ENCODE results near the gene BRAF.
"Not testable (repeated sequence)": the region's sequence is repeated elsewhere in the genome, so short reads cannot be mapped to it uniquely, and the experiment has no call there.

Gene BRAF

GRCh38 chr7:140924821-140925421 lies at the start of gene BRAF:
BRAF (minus strand) TSS chr7:140924929; CDS start chr7:140924703, 226 bp downstream.
- 0 out of 22 replicates have a peak, but pooled peaks cover 0 to under 1% (median 0%) of the 10 kb centered on the region in 11 experiments for H3K36me3 ChIP-seq
- H3K4me1 ChIP-seq = peaks cover 16 to 27% (median 24%) of the 10 kb centered on the region in 10 experiments
- TF ChIP-seq Cebpa-rat (IDR thresholded peaks at IDR 0.05) = no peak
- H3K9ac ChIP-seq = peak within 1 kb of the TSS; percentile 95 to 100 (median 99)
- H3K4me2 ChIP-seq = peak within 1 kb of the TSS; percentile 79 to 100 (median 93)
- no peaks in the 10 kb centered on the region for H3K9me3 ChIP-seq (replicated peaks in 1 of 11)
- peak within 1 kb of the TSS; percentile 96 to 100 (median 98) for H3K27ac ChIP-seq
- no peaks in the 10 kb centered on the region for H3K27me3 ChIP-seq
- peaks cover 13 to 37% (median 32%) of the 10 kb centered on the region in 11 experiments; a peak in 20 of 22 replicates for H4K20me1 ChIP-seq
- H3K4me3 ChIP-seq = peak within 1 kb of the TSS; percentile 92 to 100 (median 96)

- no peak overlapping the region for H3K9ac ChIP-seq
- H3K27ac ChIP-seq = peak overlapping the region in 1 of 11 experiments; percentile 6; a peak in 2 of 22 replicates
- no peaks in the 10 kb centered on the region for H3K27me3 ChIP-seq
- peak overlapping the region in 7 of 11 experiments; percentile 12 to 57 (median 24); a peak in 12 of 22 replicates for H3K4me2 ChIP-seq
- H3K4me1 ChIP-seq = peaks cover 0 to 10% (median 7%) of the 10 kb centered on the region in 10 experiments; a peak in 11 of 20 replicates
- no peaks in the 10 kb centered on the region for H4K20me1 ChIP-seq
- H3K36me3 ChIP-seq = no peaks in the 10 kb centered on the region
- TF ChIP-seq Cebpa-rat (IDR thresholded peaks at IDR 0.05) = peak in 1 of 11 experiments; percentile 0; a peak in 1 of 22 replicates
- no peaks in the 10 kb centered on the region for H3K9me3 ChIP-seq (replicated peaks in 1 of 11)
- H3K4me3 ChIP-seq = no peak overlapping the region
These were observed 48.4 kb upstream of the BRAF start for GRCh38 chr7:140972876-140973829.

- no peak overlapping the region for H3K9ac ChIP-seq
These were observed 47.6 kb upstream of the BRAF start for GRCh38 chr7:140972344-140972743.

GRCh38 chr7:140967438-140967837 lies 42.7 kb upstream of the BRAF start:
- Histone ChIP-seq H3K27ac (no peak overlapping the region), H3K4me3 (no peak overlapping the region), H3K4me2 (no peak overlapping the region), H3K9me3 (replicated peaks in 1 of 11) (no peaks in the 10 kb centered on the region), H3K27me3 (no peaks in the 10 kb centered on the region), H3K4me1 (no peaks in the 10 kb centered on the region), H3K9ac (no peak overlapping the region), H3K36me3 (no peaks in the 10 kb centered on the region), H4K20me1 (no peaks in the 10 kb centered on the region)
- TF ChIP-seq Cebpa-rat (IDR thresholded peaks at IDR 0.05) = no peak

More at GRCh38 chr7:140972344-140972743, 47.6 kb upstream of the BRAF start:
- Histone ChIP-seq H4K20me1 (no peaks in the 10 kb centered on the region), H3K27ac (no peak overlapping the region), H3K27me3 (no peaks in the 10 kb centered on the region), H3K4me3 (no peak overlapping the region), H3K4me2 (no peak overlapping the region), H3K9me3 (replicated peaks in 1 of 11) (no peaks in the 10 kb centered on the region), H3K36me3 (no peaks in the 10 kb centered on the region), H3K4me1 (peaks cover 0 to 10% (median 7%) of the 10 kb centered on the region in 10 experiments; a peak in 11 of 20 replicates)
- TF ChIP-seq Cebpa-rat (IDR thresholded peaks at IDR 0.05) = no peak

GRCh38 chr7:140966561-140967233 lies 42.0 kb upstream of the BRAF start:
- Histone ChIP-seq H3K4me1 (no peaks in the 10 kb centered on the region; a peak in 1 of 20 replicates), H4K20me1 (no peaks in the 10 kb centered on the region), H3K27me3 (no peaks in the 10 kb centered on the region), H3K4me2 (no peak overlapping the region), H3K27ac (no peak overlapping the region), H3K4me3 (no peak overlapping the region), H3K36me3 (no peaks in the 10 kb centered on the region), H3K9ac (no peak overlapping the region), H3K9me3 (replicated peaks in 1 of 11) (no peaks in the 10 kb centered on the region)
- TF ChIP-seq Cebpa-rat (IDR thresholded peaks at IDR 0.05) = no peak

GRCh38 chr7:140961117-140961516 lies 36.4 kb upstream of the BRAF start:
- H3K4me1 ChIP-seq = no peaks in the 10 kb centered on the region; a peak in 1 of 20 replicates
- H3K27me3 ChIP-seq = no peaks in the 10 kb centered on the region
- H3K9ac ChIP-seq = no peak overlapping the region
- H3K4me2 ChIP-seq = no peak overlapping the region
- no peak for TF ChIP-seq Cebpa-rat (IDR thresholded peaks at IDR 0.05)
- H3K4me3 ChIP-seq = no peak overlapping the region
- H3K36me3 ChIP-seq = no peaks in the 10 kb centered on the region; a peak in 1 of 22 replicates
- peaks cover 17 to 34% (median 26%) of the 10 kb centered on the region in 11 experiments for H3K9me3 ChIP-seq (replicated peaks in 1 of 11)
- H4K20me1 ChIP-seq = no peaks in the 10 kb centered on the region
- H3K27ac ChIP-seq = no peak overlapping the region

- H3K4me2 ChIP-seq, H4K20me1 ChIP-seq, H3K27ac ChIP-seq, H3K36me3 ChIP-seq, H3K4me3 ChIP-seq, H3K4me1 ChIP-seq, H3K27me3 ChIP-seq, H3K9ac ChIP-seq: not testable (repeated sequence)
- H3K9me3 ChIP-seq (replicated peaks in 1 of 11) = peaks cover 17 to 34% (median 26%) of the 10 kb centered on the region in 11 experiments
These were observed 32.3 kb upstream of the BRAF start for GRCh38 chr7:140956997-140957396.

- H3K9me3 ChIP-seq (replicated peaks in 1 of 11) = no peaks in the 10 kb centered on the region
- no peak for TF ChIP-seq Cebpa-rat (IDR thresholded peaks at IDR 0.05)
- H3K27ac ChIP-seq = no peak overlapping the region
- no peaks in the 10 kb centered on the region for H3K27me3 ChIP-seq
- no peaks in the 10 kb centered on the region for H4K20me1 ChIP-seq
- H3K36me3 ChIP-seq = no peaks in the 10 kb centered on the region
- no peaks in the 10 kb centered on the region for H3K4me1 ChIP-seq
- H3K4me2 ChIP-seq = no peak overlapping the region
- H3K4me3 ChIP-seq = no peak overlapping the region
- H3K9ac ChIP-seq = no peak overlapping the region
These were observed 21.2 kb upstream of the BRAF start for GRCh38 chr7:140945940-140946339.

- not testable (repeated sequence) for H3K36me3 ChIP-seq; H3K9me3 ChIP-seq (replicated peaks in 1 of 11); H3K9ac ChIP-seq; H3K27me3 ChIP-seq; H3K4me1 ChIP-seq; H3K4me2 ChIP-seq; H3K4me3 ChIP-seq; H4K20me1 ChIP-seq; H3K27ac ChIP-seq
These were observed 17.5 kb upstream of the BRAF start for GRCh38 chr7:140942242-140942641.
